HS-5 (cell line): ENCODE data around the gene APCDD1L.
"Not testable (repeated sequence)": the region's sequence is repeated elsewhere in the genome, so short reads cannot be mapped to it uniquely, and the experiment has no call there.

ENCODE experiments used
- DNase-seq: peaks from one replicate; pipeline ENCODE4 v3.0.0-alpha.2; 2012; ENCODE audit warnings: low read depth

The APCDD1L gene

DNA sequence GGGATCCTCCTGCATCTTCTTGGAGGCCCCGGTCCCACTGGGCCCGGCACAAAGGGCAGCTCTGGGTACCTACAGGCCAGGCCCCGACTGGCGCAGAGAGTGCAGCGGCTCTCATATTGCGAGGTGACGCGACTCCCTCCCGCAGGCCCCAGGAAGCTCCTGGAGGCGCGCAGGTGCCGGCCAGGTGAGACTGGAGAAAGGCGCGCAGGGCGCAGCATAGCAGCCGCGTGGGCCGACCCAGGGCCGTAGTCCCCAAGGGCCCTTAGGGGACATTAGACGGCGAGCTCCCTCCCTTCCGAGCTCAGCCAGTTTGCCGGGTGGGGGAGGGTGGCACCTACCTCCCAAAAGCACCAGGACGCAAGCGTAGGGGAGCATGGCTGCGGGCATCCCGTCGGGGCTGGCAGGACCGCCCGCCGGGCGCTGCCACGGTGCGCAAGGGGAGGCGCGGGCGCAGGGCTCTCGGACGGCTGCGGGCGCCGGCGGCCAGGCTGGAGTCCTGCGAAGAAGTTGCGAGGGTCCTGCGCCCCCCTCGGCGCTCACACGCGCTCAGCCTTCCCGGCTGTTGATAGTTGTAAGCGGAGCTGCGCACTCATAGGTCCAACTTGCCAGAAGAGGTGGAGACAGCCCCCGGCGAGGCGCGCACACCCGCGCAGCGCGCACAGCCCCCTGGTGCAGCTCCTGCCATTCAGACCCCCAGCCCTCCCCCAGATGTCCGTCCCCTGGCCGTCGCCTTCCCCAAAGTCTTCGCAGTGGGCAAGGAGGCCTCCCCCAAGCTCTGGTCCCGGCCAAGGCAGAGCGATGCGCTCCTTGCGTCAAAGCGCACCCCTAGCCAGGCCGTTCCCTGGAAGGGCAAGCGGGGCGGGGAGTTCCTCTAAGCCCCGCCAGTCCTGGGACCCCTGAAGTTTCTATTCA lies 622 bp downstream of the APCDD1L start:
- DNase-seq: no peak

DNA sequence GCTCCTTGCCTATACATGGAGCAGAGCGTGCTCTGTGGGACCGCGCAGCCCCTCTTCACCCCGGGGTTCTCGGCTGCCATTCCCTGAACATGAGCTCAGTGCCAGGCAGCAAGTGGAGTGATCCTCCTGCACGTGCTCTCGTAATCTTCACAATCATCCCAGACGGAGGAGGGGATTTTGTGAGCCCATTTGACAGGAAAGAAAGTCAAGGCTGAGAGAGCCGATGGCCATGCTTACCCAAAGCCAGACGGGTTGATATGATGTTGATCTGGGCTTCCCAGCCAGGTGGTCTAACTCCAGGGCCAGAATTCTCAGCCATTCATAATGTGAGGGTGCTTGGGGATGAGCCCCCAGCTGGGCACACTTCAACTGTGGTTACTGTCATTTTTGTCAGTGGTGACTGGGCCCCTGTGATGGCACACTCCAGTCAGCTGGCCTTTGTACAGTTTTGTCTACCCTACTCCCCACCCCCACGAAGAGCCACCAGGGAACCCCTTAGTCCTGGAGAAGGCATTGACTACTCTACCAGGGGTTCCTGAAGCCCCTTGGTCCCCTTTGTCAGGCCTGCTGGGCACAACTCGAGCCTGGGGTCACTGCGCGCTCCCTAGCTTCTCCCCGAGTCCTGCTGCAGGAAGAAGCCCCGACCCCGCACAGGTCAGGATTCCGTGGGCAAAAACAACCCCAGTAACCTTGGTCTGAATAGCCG lies 1.5 kb downstream of the APCDD1L start:
- no peak for DNase-seq

- no peak for DNase-seq
Measured at GRCh38 chr20:58512808-58513552, 2.2 kb downstream of the APCDD1L start.

DNA sequence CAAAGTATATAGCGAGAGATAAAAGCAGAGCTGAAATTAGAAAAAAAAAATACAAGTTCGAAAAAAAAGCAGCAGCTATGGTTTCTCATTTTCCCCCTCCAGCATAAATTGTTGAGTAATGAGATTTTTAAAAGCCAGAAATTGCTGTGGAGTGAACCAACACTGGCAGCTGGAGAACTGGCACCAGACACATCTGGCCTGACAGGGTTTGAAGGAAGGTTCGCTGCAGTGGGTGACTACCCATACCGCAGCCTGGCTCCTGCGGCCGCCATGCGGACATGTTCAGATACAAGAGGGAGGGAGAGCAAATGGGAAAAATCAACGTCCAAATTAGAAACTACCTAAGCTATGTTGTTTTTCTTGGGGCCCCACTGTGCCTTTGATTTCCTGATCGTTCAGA lies 3.3 kb downstream of the APCDD1L start:
- DNase-seq: no peak

- peak; percentile 63 for DNase-seq
Measured at GRCh38 chr20:58511364-58511763, 3.8 kb downstream of the APCDD1L start.

- no peak for DNase-seq
Measured at GRCh38 chr20:58510921-58511320, 4.3 kb downstream of the APCDD1L start.

DNA sequence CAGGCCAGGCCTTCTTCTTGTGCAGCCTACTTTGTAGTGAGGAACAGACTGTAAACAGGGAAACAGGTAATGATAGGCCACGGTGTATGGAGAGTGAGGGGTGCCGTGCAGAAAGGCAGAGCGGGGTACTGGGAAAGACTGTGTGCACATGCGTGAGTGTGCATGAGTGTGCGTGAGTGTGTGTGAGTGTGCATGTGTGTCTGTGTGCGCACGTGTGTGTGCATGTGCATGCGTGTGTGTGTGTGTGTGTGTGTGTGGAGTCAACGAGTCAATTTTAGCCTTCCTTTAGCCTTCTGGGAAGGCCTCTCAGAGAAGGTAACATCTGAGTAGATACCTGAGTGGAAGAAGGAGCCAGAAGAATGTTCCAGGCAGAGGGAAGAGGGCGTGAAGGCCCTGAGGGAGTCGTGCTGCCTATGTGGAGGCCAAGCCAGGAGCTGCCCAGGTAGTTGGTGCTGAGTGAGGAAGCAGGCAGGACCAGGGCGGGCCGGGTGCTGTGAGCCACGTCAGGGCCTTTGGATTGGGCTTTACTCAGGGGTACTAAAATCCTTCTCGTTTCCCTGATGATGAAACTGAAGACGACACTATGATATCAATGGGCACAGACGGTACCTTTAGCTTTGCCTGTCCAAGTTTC lies 6.3 kb downstream of the APCDD1L start:
- DNase-seq: no peak

- DNase-seq: not testable (repeated sequence)
Measured at GRCh38 chr20:58506999-58507398, 8.2 kb downstream of the APCDD1L start.

DNA sequence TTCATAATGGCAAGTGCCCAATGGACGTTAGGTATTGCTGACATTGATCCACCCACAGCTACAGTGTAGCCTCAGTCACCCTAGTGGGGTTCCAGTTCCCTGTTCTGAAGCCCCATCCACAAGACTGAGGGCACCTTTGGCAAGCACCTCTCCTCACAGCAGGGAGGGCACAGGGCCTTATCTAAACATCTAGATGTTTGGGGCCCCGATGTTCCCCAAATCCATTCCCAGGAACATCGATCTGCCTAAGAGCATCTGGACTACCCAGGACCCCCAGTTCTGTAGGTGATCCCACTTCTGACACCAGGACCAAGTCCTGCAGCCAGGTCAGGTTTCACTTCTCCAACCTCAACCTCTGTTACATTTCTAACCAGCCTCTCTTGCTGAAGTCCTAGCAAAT lies 10.6 kb downstream of the APCDD1L start:
- no peak for DNase-seq

GRCh38 chr20:58503668-58504067 lies 11.5 kb downstream of the APCDD1L start:
- DNase-seq: no peak

DNA sequence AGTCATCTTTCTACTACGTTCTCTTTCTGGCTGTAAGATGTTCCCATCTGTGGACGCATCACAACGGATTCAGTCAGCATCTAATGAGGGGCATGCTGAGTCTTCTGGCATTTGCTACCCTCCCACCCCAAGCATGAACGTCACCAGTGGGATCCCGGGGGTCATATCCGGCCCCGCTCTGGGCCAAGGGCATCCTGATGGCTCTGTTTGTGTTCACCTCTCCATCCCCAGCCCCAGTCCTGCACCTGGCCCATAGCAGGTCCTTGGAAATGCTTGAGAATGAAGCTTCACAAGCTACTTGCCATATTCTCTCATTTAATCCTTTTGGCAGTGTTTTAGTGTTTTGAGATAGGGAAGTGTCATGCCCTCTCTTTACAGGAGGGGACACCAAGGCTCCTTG lies 14.9 kb downstream of the APCDD1L start:
- DNase-seq: no peak

DNA sequence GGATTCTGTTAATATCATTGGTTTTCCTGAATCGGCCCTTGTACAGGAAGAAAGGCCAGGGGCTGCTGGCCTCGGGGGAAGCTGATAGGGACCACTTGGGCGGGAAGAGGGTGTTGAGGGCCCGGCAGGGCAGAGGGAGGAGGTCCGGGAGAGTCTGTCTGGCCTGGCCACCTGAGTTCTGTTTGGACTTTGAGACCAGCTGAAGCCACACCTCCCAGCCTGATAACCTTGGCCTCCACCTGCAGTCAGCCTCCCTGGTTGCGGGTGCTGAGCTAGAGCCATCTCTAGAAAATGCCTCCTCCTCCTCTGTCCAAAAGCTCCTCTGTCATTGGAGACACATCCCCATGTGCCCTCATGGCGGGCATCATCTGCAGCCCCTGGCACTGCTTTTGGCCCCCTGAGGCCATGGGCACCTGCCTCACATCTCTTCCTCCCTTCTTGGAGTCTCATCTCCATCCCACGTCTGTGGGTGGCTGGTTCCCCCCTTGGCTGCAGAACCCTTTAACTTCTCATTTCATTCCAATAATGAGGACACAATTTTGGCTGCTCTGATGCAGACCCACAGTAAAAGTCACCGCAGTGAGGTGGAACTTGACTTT lies 16.6 kb downstream of the APCDD1L start:
- no peak for DNase-seq

GRCh38 chr20:58497724-58498469 lies 17.3 kb downstream of the APCDD1L start:
- DNase-seq: no peak

- no peak for DNase-seq
Measured at GRCh38 chr20:58497076-58497641, 18.0 kb downstream of the APCDD1L start.

GRCh38 chr20:58496429-58496769 lies 18.8 kb downstream of the APCDD1L start:
- DNase-seq: no peak

DNA sequence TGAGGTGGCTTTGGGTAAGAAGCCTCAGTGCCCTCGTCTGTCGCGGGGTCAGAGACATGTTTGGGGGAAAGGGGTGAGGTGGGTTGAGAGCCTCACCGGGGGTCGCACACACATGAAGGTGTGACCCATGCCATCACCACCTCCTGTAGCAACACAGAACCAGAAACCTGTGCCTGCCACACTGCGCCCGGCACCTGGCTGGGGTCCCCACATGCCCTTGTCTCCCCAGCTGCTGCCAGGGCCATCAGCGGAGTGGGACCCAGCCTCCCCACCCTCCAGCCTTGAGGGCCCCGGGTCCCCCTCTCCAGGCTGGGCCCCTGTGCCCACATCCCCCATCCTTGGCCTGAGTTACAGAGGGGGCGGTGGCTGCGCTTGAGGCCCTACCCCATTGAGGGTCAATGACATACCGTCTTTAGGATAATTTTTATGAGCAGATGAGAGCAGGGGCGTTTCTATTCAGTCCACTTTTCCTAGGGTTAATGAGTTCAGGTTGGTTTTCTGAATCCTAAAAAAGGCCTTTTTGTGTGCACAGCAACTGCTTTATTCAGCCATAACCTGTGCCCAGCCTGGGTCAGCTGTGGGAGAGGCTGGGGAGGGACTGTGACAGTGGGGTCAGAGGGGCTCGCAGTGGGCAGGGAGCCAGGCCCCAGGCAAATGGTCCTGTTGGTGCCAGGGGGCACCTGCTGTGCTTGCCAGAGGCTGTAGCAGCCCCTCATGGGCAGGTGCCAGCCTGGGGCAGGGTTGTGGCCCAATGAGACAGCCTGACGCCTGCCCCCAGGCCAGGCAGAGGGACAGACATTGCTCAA lies 19.4 kb downstream of the APCDD1L start:
- no peak for DNase-seq

DNA sequence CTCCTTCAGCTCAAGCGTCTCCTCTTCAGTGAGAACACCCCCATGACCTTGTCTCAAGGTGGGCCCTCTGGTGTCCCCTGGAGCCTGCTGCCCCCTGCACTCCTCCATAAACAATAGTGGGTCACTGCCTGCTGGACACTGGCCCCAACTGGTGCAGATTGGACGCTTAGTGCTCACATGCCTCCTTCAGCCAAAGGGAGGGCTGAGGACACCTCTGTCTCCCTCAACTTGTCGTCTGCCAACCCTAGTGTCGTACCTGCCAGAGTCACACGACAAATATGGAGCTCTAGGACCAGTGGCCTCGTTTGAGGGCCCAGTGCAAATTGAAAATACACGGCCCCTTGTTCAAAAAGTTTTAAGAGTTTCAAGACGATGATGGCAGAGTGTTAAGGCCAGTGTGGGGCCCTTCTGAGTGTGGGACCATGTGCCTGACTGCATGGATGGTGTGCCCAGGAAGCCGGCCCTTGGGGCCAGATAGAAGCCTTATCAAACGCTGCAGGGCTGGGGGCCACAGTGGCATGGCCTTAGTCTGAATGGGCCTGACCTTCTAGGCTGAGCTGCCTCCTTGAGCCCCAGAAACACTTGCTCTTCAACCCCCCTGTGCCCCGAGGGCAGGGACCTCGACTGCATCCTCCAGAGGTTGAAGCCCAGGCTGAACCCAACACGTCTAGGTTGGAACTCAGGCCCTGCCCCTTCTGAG lies 20.1 kb downstream of the APCDD1L start:
- DNase-seq: no peak

DNA sequence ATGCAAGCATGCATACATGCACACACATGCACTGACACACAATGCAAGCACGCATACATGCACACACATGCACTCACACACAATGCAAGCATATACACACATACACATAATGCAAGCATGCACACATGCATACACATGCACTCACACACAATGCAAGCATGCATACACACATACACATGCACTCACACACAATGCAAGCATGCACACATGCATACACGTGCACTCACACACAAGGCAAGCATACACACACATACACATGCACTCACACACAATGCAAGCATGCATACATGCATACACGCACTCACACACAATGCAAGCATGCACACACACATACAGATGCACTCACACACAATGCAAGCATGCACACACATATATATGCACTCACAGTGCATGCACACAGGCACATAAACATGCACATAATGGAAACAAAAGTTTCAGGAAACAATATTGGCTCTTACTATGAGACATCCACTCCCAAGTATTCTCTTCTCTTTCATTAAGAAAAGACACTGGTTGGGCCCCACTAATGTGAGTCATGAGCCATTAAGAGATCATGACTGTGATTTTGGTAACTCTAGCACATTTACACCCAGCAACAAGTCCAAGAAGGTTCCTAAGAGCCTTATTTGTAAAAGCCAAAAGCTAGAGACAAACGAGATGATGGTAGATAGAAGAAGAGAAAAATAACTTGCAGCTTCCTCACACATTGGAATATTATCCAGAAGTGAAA lies 22.2 kb downstream of the APCDD1L start:
- DNase-seq: no peak
